CD4-positive, alpha-beta T cell treated with Interleukin-6 for 4 hours (primary cell): ENCODE results near the gene ANP32B.

Source experiments
- DNase-seq: peaks from one replicate; pipeline ENCODE4 v3.0.0-alpha.2; 2020; ENCODE audit warnings: mixed read lengths

ANP32B gene

GRCh38 chr9:98034593-98035546, 51.7 kb downstream of the ANP32B start:
- DNase-seq, result peak; percentile 95

GRCh38 chr9:98037357-98037756, 54.2 kb downstream of the ANP32B start:
- no peak for DNase-seq

- no peak for DNase-seq
Observed at GRCh38 chr9:98038958-98039357, 55.8 kb downstream of the ANP32B start.

GRCh38 chr9:98039607-98040017, 56.5 kb downstream of the ANP32B start:
- no peak for DNase-seq

GRCh38 chr9:98040212-98040611, 57.1 kb downstream of the ANP32B start:
- DNase-seq, result no peak

GRCh38 chr9:98043915-98044314, 60.8 kb downstream of the ANP32B start:
- DNase-seq, result no peak

- peak; percentile 17 for DNase-seq
Observed at GRCh38 chr9:98045234-98046179, 62.4 kb downstream of the ANP32B start.

- no peak for DNase-seq
Observed at GRCh38 chr9:98046180-98046543, 63.0 kb downstream of the ANP32B start.

- no peak for DNase-seq
Observed at GRCh38 chr9:98047002-98047401, 63.9 kb downstream of the ANP32B start.

GRCh38 chr9:98049288-98050072, 66.3 kb downstream of the ANP32B start:
- no peak for DNase-seq

GRCh38 chr9:98050351-98050750, 67.2 kb downstream of the ANP32B start:
- DNase-seq, result no peak

- DNase-seq, result no peak
Observed at GRCh38 chr9:98054376-98054951, 71.3 kb downstream of the ANP32B start.

GRCh38 chr9:98056269-98057137, 73.4 kb downstream of the ANP32B start, which contains the start of gene NANS:
Gene NANS (plus strand): TSS chr9:98056732. CDS start chr9:98056809, 77 bp downstream.
- peak; percentile 96 for DNase-seq

- peak; percentile 56 for DNase-seq
Observed at GRCh38 chr9:98057138-98057799, 74.1 kb downstream of the ANP32B start.

GRCh38 chr9:98062161-98062560, 79.0 kb downstream of the ANP32B start:
- DNase-seq, result no peak

GRCh38 chr9:98064623-98065392, 81.7 kb downstream of the ANP32B start:
- DNase-seq, result no peak
